ENCODE data around the gene COLGALT1.
A peak's percentile ranks its signal among the peaks of the same experiment; 100 is the strongest.

Gene COLGALT1

GRCh38 chr19:17534767-17535166, 20.7 kb upstream of the COLGALT1 start:
- DNase-seq (ENCODE audit: low spot score): no peak
- TF ChIP-seq, protein P1, sequence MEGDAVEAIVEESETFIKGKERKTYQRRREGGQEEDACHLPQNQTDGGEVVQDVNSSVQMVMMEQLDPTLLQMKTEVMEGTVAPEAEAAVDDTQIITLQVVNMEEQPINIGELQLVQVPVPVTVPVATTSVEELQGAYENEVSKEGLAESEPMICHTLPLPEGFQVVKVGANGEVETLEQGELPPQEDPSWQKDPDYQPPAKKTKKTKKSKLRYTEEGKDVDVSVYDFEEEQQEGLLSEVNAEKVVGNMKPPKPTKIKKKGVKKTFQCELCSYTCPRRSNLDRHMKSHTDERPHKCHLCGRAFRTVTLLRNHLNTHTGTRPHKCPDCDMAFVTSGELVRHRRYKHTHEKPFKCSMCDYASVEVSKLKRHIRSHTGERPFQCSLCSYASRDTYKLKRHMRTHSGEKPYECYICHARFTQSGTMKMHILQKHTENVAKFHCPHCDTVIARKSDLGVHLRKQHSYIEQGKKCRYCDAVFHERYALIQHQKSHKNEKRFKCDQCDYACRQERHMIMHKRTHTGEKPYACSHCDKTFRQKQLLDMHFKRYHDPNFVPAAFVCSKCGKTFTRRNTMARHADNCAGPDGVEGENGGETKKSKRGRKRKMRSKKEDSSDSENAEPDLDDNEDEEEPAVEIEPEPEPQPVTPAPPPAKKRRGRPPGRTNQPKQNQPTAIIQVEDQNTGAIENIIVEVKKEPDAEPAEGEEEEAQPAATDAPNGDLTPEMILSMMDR (IDR thresholded peaks at IDR 0.05): no peak
- Histone ChIP-seq H3K27ac (no peak overlapping the region), H3K4me3 (no peak overlapping the region)

DNA sequence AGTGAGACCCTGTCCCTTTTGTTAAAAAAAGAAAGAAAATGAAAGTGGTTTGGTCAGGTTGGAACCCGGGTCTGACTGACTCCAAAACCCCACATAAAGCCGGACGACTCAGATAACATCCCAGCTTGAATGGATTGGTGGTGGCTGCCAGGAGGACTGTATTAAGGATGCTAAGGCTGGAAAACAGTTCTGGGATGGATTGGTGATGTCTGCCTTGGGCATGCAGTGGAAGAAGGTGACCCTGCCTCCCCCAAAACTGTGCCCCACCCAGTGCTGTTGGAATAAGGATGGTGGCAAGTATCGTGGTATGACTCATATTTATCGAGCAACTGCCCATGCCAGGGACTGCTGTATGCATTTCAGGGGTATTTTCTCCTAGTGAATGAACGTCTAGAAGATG, 18.5 kb upstream of the COLGALT1 start:
- Histone ChIP-seq H3K27ac (no peak overlapping the region), H3K4me3 (no peak overlapping the region)
- TF ChIP-seq, protein P1 (IDR thresholded peaks at IDR 0.05): no peak
- DNase-seq (ENCODE audit: low spot score): no peak

- H3K27ac ChIP-seq: no peak overlapping the region
These were observed 16.7 kb upstream of the COLGALT1 start for GRCh38 chr19:17538684-17539237.

DNA sequence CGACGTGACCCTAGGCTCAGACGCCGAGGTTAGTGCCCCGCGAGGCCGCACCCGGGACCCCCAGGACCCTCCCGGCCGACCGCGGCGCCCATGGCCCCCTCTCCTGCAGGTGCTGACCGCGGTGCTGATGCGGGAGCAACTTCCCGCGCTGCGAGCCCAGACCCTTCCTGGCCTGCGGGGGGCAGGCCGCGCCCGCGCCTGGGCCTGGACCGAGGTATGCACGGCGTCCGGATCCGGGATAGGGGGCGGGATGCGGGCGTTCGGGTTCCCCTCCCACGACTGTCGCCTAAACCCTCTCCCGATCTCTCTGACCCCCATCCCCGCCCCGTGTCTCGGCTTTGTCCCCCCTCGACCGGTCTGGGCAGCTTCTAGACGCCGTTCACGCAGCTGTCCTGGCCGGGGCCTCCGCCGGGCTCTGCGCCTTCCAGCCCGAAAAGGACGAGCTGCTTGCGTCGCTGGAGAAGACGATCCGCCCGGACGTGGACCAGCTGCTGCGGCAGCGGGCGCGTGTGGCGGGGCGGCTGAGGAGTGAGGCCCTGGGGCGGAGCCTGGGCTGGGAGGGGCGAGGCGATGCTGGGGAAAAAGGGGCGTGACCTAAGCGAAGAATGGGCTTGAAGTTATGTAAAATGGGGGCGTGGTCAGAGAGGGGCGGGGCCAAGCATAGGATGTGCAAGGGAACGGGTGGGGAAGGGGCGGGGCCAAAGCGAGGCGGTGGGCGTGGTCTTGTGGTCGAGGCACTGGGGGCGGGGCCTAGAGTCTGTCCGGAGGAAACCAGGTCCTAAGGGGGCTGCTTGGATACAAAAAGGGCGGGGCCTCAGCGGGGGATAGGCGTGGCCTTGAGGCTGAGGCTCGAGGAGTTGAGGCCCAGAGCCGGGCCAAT, 16.0 kb upstream of the COLGALT1 start:
- Histone ChIP-seq H3K4me3 (peak overlapping the region; percentile 67), H3K27ac (peak overlapping the region in 1 of 2 donors; percentile 42)
- peak; percentile 87 for DNase-seq (ENCODE audit: low spot score)
- TF ChIP-seq, protein P1 (IDR thresholded peaks at IDR 0.05): no peak

More at GRCh38 chr19:17538684-17539237, 16.7 kb upstream of the COLGALT1 start:
- no peak for DNase-seq (ENCODE audit: low spot score)
- TF ChIP-seq, protein P1 (IDR thresholded peaks at IDR 0.05): no peak
- peak overlapping the region; percentile 67 for H3K4me3 ChIP-seq

DNA sequence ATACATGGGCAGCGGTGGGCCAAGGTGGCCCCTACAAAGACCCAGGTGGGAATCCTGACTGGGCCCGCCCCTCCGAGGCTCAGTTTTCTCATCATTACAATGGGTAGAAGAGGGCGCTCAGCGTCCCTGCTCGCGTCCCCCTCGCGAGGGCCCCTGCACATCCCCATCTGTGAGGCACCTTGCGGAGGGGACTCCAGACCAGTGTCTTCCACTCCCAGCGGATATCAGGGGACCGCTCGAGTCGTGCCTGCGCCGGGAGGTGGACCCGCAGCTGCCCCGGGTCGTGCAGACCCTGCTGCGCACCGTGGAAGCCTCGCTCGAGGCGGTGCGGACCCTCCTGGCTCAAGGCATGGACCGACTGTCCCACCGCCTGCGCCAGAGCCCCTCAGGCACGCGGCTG, 15.3 kb upstream of the COLGALT1 start:
- DNase-seq (ENCODE audit: low spot score): no peak
- Histone ChIP-seq H3K4me3 (no peak overlapping the region), H3K27ac (no peak overlapping the region)
- TF ChIP-seq, protein P1 (IDR thresholded peaks at IDR 0.05): no peak

DNA sequence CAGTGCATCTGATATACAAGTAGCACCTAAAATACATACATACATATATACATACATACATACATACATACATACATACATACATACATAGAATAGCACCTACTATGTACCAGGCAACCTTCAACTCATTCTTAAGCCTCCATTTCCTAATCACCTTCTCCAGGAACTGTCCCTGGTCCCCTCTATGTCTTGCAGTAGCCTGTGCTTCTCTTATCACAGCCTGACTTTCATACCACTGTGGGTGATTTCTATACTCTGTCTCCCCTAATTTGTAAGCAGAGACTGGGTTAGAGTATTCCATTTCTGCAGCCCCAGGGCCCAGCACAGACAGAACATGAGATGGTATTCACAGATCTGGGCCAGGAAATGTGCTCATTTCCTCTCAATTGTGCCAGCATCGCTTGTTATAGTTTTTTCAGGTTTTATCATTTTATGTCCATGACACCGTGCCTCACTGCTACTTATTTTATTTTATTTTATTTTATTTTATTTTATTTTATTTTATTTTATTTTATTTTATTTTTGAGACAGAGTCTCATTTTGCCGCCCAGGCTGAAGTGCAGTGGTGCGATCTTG, 14.2 kb upstream of the COLGALT1 start:
- H3K27ac ChIP-seq: no peak overlapping the region
- no peak overlapping the region for H3K4me3 ChIP-seq
- TF ChIP-seq, protein P1 (IDR thresholded peaks at IDR 0.05): no peak
- DNase-seq (ENCODE audit: low spot score): no peak
